Measurements from ENCODE around the gene ADGRA3.

The ADGRA3 gene, protein sequence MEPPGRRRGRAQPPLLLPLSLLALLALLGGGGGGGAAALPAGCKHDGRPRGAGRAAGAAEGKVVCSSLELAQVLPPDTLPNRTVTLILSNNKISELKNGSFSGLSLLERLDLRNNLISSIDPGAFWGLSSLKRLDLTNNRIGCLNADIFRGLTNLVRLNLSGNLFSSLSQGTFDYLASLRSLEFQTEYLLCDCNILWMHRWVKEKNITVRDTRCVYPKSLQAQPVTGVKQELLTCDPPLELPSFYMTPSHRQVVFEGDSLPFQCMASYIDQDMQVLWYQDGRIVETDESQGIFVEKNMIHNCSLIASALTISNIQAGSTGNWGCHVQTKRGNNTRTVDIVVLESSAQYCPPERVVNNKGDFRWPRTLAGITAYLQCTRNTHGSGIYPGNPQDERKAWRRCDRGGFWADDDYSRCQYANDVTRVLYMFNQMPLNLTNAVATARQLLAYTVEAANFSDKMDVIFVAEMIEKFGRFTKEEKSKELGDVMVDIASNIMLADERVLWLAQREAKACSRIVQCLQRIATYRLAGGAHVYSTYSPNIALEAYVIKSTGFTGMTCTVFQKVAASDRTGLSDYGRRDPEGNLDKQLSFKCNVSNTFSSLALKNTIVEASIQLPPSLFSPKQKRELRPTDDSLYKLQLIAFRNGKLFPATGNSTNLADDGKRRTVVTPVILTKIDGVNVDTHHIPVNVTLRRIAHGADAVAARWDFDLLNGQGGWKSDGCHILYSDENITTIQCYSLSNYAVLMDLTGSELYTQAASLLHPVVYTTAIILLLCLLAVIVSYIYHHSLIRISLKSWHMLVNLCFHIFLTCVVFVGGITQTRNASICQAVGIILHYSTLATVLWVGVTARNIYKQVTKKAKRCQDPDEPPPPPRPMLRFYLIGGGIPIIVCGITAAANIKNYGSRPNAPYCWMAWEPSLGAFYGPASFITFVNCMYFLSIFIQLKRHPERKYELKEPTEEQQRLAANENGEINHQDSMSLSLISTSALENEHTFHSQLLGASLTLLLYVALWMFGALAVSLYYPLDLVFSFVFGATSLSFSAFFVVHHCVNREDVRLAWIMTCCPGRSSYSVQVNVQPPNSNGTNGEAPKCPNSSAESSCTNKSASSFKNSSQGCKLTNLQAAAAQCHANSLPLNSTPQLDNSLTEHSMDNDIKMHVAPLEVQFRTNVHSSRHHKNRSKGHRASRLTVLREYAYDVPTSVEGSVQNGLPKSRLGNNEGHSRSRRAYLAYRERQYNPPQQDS (N-terminal part only)

DNA sequence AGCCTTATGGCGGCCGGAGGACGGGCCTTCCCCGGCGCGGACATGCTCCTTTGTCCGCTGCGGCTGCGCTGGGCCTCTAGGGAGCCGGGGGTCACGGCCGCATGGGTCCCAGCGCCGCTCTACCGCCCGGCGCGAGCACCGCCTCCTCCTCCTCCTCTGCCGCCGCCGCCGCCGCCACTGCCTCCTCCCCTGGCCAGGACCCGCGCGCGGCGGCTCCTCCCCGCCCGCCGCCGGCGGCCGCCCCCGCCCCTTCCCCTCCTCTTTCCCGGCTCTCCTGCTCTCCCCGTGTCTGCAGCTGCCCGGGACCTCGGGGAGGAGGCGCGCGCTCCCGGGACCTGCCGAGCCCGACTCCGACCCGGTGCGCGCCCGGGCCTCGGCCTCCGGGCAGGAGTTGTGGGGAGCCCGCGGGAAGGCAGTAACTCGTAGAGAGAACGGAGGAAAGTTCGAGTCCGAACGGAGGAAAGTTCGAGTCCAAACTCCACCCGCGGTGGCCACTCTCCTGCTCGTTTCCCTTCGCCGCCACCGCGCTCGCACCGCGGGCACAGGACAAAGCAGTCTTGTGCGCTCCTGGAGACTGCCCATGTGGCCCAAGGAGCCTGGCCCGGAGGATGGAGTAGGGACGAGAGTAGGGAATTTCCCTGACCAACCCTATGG lies at the start of gene ADGRA3:
TSS of gene ADGRA3 (minus strand) at position 179 of the 654 bp plus-strand sequence. CDS start 282 bp downstream, outside the sequence.
- DNase-seq (ENCODE audit: low spot score): peak; percentile 71

GRCh38 chr4:22556495-22556894 lies 40.6 kb upstream of the ADGRA3 start:
- DNase-seq (ENCODE audit: low spot score): peak; percentile 75

GRCh38 chr4:22554670-22555069 lies 38.8 kb upstream of the ADGRA3 start:
- DNase-seq (ENCODE audit: low spot score): no peak

DNA sequence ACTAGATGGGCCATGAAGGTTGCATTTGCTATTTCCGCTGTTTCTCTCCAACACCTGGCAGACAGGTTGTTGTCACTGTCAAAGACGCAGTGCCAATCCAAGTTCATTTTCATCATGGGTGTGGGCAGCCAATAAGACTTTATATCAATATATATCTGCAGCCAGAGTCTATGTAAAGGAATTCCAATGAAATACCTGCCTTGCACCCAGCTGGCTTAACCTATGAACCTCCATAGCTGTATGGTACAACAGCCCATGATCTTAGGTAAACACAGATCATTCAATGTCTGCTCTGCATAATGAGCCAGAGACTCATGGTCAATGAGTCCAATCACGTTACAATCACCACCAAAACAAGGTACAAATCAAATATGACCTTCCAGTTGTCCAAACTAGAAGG lies 37.7 kb upstream of the ADGRA3 start:
- DNase-seq (ENCODE audit: low spot score): no peak

DNA sequence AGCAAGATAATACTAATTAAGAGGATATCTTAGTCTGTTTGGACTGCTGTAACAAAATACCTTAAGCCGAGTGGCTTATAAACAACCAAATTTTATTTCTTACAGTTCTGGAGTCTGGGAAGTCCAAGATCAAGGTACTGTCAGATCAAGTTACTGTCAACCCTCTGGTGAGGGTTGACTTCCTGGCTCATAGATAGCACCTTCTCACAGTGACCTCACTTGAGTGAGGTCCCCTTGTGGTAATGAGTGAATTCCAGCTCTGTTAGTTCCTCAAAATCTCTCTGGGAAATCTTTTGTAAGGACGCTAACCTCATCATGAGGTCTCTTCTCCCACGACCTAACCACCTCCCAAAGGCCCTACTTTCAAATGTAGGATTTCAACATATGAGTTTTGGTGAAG lies 36.9 kb upstream of the ADGRA3 start:
- DNase-seq (ENCODE audit: low spot score): no peak

DNA sequence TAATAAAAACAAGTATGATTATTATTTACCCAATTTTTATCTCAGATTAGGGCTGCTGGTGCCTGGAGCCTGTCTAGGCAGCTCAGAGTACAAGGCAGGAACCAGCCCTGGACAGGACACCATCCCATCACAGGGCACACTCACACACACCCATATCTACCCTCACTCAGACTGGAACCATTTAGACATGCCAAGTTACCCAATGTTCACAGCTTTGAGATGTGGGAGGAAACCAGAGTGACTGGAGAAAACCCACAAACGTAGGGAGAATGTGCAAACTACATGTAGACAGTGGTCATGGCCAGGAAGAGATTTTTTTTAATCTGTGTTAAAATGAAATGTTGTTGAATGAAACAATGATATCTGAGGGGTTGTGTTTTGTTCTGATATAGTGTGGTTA lies 35.7 kb upstream of the ADGRA3 start:
- DNase-seq (ENCODE audit: low spot score): no peak

- DNase-seq (ENCODE audit: low spot score): no peak
Observed at GRCh38 chr4:22546299-22546698, 30.4 kb upstream of the ADGRA3 start.

DNA sequence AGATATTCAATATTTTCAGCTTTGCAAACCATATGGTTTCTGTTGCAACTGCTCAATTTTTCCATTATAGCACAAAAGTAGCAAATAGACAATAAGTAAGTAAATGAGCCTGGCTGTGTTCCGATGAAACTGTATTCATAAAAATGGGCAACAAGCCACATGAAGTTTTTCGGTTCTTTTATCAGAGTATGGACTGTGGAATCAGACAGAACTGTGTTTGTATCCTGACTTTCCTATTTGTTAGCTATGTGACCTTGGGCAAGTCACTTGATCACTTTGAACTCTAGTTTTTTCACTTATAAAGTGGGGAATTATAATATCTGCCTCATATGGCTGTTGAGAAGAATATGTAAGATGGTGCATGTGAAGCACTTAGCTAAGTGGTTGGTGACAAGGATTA lies 23.4 kb upstream of the ADGRA3 start:
- DNase-seq (ENCODE audit: low spot score): no peak

DNA sequence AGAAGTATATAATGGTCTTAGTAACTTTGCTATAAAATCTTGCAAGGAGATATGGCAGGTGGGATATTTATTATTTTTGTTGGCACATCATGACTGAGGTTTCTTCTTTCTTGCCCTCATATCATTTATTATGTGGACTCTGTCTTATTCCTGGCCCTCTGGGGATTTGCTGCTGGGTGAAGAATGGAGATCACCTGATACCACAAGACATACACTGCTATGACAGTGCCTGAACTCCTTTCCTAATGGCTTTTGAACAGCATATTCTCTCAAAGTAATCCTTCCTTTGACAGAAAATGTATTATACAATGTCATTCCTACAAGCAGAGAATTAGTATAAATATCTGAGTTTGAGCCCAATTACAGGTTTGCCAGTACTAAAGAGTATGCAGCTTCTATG lies 22.0 kb upstream of the ADGRA3 start:
- DNase-seq (ENCODE audit: low spot score): no peak

- no peak for DNase-seq (ENCODE audit: low spot score)
Observed at GRCh38 chr4:22534374-22534773, 18.5 kb upstream of the ADGRA3 start.

- no peak for DNase-seq (ENCODE audit: low spot score)
Observed at GRCh38 chr4:22532896-22533295, 17.0 kb upstream of the ADGRA3 start.

GRCh38 chr4:22532117-22532516 lies 16.3 kb upstream of the ADGRA3 start:
- no peak for DNase-seq (ENCODE audit: low spot score)

GRCh38 chr4:22531311-22532019 lies 15.6 kb upstream of the ADGRA3 start:
- DNase-seq (ENCODE audit: low spot score): no peak

DNA sequence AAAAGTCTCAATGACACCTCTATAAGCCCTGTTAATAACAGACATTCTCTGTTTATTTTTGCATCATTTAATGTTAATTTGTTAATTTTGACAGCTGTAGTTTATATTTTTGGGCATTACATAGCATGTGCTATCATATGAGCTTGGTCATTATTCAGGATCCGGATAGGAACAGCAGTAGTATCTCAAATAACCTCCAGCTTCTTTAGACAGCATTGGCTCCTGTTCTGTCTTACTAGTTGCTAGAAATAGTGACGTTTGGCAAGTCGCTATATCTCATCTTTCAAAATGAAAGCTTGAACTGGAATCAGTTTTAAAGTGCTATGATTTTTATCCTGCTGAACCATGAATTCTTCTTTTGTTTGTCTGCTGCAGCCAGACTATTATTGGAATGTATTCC lies 9.0 kb upstream of the ADGRA3 start:
- no peak for DNase-seq (ENCODE audit: low spot score)

DNA sequence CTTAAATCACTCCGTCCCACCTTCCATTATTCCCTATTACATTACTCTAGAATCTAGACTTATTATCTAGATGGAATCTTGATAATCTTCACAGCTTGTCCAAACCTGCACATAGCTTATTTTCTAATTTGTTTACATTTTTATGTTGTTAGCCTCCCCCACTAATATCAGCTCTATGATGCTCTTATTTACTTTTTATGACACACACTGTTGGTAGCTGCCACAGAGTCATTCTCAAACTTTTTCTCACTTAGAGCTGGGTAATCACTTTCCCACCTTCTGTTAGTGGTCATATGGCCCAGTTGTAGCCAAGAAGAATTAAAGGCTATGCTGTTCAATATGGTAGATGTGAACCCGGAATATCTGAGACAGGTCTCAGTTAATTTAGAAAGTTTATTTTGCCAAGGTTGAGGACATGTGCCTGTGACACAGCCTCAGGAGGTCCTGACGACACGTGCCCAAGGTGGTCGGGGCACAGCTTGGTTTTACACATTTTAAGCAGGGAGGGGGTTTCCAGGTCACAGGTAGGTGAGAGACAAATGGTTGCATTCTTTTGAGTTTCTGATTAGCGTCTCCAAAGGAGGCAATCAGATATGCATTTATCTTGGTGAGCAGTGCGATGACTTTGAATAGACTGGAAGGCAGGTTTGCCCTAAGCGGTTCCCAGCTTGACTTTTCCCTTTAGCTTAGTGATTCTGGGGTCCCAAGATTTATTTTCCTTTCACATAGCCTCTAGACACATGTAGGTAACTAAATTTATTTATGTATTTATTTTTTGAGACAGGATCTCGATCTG lies 7.0 kb upstream of the ADGRA3 start:
- no peak for DNase-seq (ENCODE audit: low spot score)

GRCh38 chr4:22522206-22522605 lies 6.3 kb upstream of the ADGRA3 start:
- DNase-seq (ENCODE audit: low spot score): no peak

DNA sequence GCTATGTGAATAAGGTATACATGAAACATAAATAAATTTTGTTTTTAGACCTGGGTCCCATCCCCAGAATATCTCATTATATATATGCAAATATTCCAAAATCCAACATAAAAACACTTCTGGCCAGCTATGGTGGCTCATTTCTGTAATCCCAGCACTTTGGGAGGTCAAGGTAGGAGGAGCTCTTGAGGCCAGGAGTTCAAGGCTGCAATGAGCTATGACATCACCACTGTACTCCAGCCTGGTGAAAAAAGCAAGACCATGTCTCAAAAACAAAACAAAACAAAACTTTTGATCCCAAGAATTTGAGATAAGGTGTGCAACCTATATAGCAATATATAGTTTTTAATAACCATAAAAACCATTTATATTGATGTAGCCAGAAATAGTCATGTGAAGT lies 5.4 kb upstream of the ADGRA3 start:
- no peak for DNase-seq (ENCODE audit: low spot score)

DNA sequence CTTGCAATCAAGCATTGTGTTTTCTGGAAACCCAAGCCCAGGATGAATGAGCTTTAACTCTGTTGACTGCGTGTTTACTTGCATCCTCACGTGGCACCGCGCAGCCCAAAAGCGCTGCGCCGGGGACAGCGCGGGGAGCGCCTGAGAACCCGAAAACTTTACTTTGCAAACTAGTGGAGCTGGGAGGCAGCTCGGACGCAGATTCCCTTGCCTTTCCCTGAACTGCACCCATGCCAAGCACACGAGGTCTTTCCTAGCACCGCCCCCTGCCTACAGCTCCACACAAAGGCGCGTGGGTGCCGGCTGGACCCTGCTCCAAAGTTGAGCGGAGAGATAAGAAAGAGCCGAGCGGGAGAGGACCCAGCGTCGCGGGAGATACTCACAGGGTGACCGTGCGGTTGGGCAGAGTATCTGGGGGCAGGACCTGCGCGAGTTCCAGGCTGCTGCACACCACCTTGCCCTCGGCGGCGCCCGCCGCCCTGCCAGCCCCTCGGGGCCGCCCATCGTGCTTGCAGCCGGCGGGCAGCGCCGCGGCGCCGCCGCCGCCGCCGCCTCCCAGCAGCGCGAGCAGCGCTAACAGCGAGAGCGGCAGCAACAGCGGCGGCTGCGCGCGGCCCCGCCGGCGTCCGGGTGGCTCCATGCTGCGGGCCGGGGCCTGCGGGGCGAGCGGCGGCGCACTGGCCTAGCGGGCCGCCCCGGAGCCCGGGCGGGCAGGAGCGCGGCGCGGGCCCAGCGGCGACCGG lies 550 bp downstream of the ADGRA3 start:
- peak; percentile 71 for DNase-seq (ENCODE audit: low spot score)

DNA sequence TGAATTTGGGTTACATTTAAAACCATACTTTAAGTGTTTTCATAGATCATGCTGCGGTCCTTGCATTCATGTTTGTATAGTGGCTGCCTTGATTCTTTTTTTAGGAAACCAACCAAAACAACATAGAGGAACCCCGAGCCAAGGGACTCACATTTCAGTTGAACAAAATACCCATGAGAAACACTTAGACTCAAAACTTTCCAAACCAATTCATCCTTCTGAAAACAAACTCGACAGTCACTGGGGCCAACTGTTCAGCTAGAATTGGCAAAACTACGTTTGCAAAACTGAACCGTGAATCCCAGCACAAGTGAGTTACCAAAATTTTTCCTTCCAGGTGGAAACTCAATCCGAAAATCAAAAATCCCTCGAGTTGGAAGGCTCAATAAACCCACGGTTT lies 1.4 kb downstream of the ADGRA3 start:
- no peak for DNase-seq (ENCODE audit: low spot score)

- peak; percentile 19 for DNase-seq (ENCODE audit: low spot score)
Observed at GRCh38 chr4:22514001-22514400, 1.9 kb downstream of the ADGRA3 start.
